Kidney (tissue), 14 donors: ENCODE results near the gene DICER1. TPM values are rescaled to one million over a fixed set of nuclear protein-coding genes. Genes with fewer than 3 reads are reported as not detected.

Source experiments
- DNase-seq, 5 donors: peaks; one replicate each; pipeline ENCODE4 v3.0.0-alpha.2; 2013 to 2020
- FAIRE-seq: peaks from 2 replicates; lab custom pipeline; 2012; peaks lifted over from hg19 to GRCh38; lab: Jason Lieb, UNC
- H3K27ac ChIP-seq, 2 donors: one replicate each; pipeline ENCODE4 v1.7.0; 2013; ENCODE audit warnings: low read depth in 2 of 2, low read length in 2 of 2, inconsistent platforms in 1 of 2
- H3K27me3 ChIP-seq: one replicate; pipeline ENCODE4 v1.7.1; 2013; ENCODE audit warnings: low read length, inconsistent platforms; ENCODE audit not compliant: control insufficient read depth, insufficient read depth
- H3K36me3 ChIP-seq, 3 donors: one replicate each; pipeline versions ENCODE4 v1.7.0 to v1.7.1; 2013; ENCODE audit warnings: low read length in 3 of 3, control low read depth in 1 of 3, inconsistent platforms in 1 of 3; ENCODE audit not compliant: insufficient read depth in 3 of 3, control insufficient read depth in 2 of 3
- H3K4me1 ChIP-seq, 3 donors: one replicate each; pipeline versions ENCODE4 v1.7.0 to v1.7.1; 2013; ENCODE audit warnings: low read length in 3 of 3, inconsistent platforms in 1 of 3, low read depth in 1 of 3; ENCODE audit not compliant: control insufficient read depth in 2 of 3, insufficient read depth in 2 of 3
- H3K4me3 ChIP-seq, 3 donors: one replicate each; pipeline versions ENCODE4 v1.7.0 to v1.8.1; 2013; ENCODE audit warnings: low read length in 3 of 3, control low read depth in 1 of 3, inconsistent platforms in 1 of 3
- H3K9ac ChIP-seq, 3 donors: one replicate each; pipeline versions ENCODE4 v1.7.0 to v1.7.1; 2013; ENCODE audit warnings: low read length in 3 of 3, control low read depth in 1 of 3, inconsistent platforms in 1 of 3
- H3K9me3 ChIP-seq, 3 donors: one replicate each; pipeline versions ENCODE4 v1.7.0 to v1.7.1; 2013; ENCODE audit warnings: low read length in 3 of 3, control low read depth in 1 of 3, inconsistent platforms in 1 of 3; ENCODE audit not compliant: control insufficient read depth in 2 of 3, insufficient read depth in 1 of 3
- intact Hi-C: fragments of 100-400 bp; cut with DNase I; formaldehyde crosslinking; loops from one replicate; pipeline ENCODE4 v1.11.1; 2022
- polyA plus RNA-seq: library from polyadenylated mRNA; stranded (reverse); fragments of 350-450 nt; fragmentation: Illumina TruSeq; extraction: RNeasy Lipid Tissue Mini Kit (QIAGEN cat#74804); gene quantifications from one replicate; pipeline ENCODE4 v1.2.3, GENCODE V29; 2014; ENCODE audit warnings: low read depth, low replicate concordance; ENCODE audit not compliant: insufficient read depth
- total RNA-seq: library from RNA; stranded (reverse); fragmentation: NEBNext Ultra II Directional; extraction: Animal tissue kit (Norgen Biotek cat#: 25700); gene quantifications from one replicate; pipeline ENCODE4 v1.2.1, GENCODE V29; 2021
- TF ChIP-seq, protein P1 (sequence below): IDR thresholded peaks from 3 replicates; pipeline ENCODE4 v1.5.1; 2012; ENCODE audit warnings: mild to moderate bottlenecking, moderate library complexity, borderline replicate concordance; ENCODE audit not compliant: insufficient read depth; ENCODE audit errors: extremely low read depth
- donor health status: control.
- donor health status: control.
- donor health status: control.
- donor health status: control.
- donor health status: control.
- donor health status: DM: yes; HTN: yes; CAD: no.
- donor health status: Normal renal cell carcinoma (clear cell type).

The DICER1 gene
- total and polyA plus RNA-seq, 2 donors from 2014 or later: 6.0 to 83.6 TPM

DNA sequence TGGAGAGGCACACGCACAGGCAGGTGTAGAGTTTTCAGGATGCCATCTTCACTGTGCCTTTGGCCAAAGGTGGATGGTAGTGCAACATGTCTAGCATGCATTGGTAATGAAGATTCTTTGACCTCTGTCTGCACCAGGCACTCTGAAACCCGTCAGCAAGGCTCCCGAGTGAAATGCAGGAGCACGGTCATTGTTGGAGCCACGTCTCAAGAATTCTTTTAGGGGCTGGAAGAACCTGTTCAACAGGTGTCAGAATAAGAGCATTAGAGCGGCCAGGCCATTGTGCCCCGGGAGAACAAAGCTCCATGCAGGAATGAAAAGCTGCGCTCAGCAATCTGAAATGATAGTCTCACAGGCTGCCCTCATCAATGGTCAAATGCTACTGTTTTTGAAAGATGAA lies 40.2 kb upstream of the DICER1 start:
- TF ChIP-seq, protein P1, sequence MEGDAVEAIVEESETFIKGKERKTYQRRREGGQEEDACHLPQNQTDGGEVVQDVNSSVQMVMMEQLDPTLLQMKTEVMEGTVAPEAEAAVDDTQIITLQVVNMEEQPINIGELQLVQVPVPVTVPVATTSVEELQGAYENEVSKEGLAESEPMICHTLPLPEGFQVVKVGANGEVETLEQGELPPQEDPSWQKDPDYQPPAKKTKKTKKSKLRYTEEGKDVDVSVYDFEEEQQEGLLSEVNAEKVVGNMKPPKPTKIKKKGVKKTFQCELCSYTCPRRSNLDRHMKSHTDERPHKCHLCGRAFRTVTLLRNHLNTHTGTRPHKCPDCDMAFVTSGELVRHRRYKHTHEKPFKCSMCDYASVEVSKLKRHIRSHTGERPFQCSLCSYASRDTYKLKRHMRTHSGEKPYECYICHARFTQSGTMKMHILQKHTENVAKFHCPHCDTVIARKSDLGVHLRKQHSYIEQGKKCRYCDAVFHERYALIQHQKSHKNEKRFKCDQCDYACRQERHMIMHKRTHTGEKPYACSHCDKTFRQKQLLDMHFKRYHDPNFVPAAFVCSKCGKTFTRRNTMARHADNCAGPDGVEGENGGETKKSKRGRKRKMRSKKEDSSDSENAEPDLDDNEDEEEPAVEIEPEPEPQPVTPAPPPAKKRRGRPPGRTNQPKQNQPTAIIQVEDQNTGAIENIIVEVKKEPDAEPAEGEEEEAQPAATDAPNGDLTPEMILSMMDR: no peak
- peaks cover 0 to 2% (median 0%) of the 10 kb centered on the region in 3 donors for H3K4me1 ChIP-seq
- peak; percentile 55 to 85 (median 70) for DNase-seq
- no peaks in the 10 kb centered on the region for H3K27me3 ChIP-seq
- intact Hi-C loops: no loop called here
- H3K4me3 ChIP-seq: no peak overlapping the region
- FAIRE-seq: no peak
- H3K36me3 ChIP-seq: peaks cover 0 to 37% (median 12%) of the 10 kb centered on the region in 3 donors
- no peaks in the 10 kb centered on the region for H3K9me3 ChIP-seq
- no peak overlapping the region for H3K27ac ChIP-seq
- no peak overlapping the region for H3K9ac ChIP-seq

DNA sequence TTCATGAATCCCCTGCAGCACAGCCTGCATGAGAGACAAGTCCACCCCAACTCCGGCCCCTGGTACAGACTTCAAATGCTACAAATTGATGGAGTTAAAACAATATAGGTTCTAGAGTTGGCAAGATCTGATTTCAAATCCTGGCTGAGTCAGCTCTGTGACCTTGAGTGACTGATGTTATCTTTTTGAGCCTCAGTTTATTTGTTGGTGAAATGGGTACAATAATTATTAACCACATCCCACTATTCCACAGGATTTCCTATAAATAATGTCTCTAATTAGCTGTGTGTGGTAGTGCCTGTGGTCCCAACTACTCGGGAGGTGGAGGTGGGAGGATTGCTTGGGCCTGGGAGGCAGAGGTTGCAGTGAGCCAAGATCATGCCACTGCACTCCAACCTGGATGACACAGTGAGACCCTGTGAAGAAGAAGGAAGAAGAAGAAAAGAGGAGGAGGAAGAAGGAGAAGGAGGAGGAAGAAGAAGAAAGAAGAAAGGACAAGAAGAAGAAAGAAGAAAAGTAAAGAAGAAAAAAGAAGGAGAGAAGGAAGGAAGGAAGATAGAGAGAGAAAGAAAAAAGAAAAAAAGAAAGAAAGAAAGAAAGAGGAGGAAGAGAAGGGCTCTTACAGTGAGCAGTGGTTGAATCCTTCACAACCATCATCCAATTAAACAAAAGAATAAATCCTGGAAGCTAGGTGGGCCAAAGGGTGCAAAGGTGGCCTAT lies 39.7 kb upstream of the DICER1 start:
- intact Hi-C loops: no loop called here
- Histone ChIP-seq H3K4me3 (no peak overlapping the region), H3K4me1 (peaks cover 0 to 2% (median 0%) of the 10 kb centered on the region in 3 donors), H3K9me3 (no peaks in the 10 kb centered on the region), H3K27ac (no peak overlapping the region), H3K36me3 (peaks cover 0 to 35% (median 7%) of the 10 kb centered on the region in 3 donors), H3K9ac (no peak overlapping the region), H3K27me3 (no peaks in the 10 kb centered on the region)
- no peak for DNase-seq
- TF ChIP-seq, protein P1: no peak
- FAIRE-seq: no peak

DNA sequence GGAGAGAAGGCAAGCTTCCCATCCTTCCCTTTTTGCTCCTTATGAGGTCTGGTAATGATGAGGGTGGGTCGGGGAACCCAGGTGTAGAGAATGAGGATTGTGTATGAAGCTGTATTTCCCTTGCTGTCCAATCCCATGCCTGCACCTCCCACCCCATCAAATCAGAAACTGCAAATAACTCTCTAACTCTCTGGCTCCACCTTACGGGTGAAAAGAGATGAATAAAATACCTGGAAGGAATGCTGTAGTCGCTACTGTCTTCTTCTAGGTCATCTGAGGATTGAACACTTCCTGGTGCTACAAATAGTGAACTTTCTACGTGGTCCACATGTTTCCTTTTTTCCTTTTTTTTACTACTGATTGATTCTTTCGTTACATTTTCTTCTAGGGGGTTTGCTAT lies 38.9 kb upstream of the DICER1 start:
- DNase-seq (peak in 1 of 5 donors; percentile 51), FAIRE-seq (no peak)
- intact Hi-C loops: no loop called here
- H3K36me3 ChIP-seq: peaks cover 0 to 35% (median 6%) of the 10 kb centered on the region in 3 donors
- H3K4me3 ChIP-seq: no peak overlapping the region
- no peak overlapping the region for H3K9ac ChIP-seq
- no peak overlapping the region for H3K27ac ChIP-seq
- no peaks in the 10 kb centered on the region for H3K9me3 ChIP-seq
- H3K27me3 ChIP-seq: no peaks in the 10 kb centered on the region
- peaks cover 0 to 2% (median 0%) of the 10 kb centered on the region in 3 donors for H3K4me1 ChIP-seq
- TF ChIP-seq, protein P1: no peak
